ENCODE measurements around the gene RNFT2. TPM values are rescaled to one million over a fixed set of nuclear protein-coding genes. Genes with fewer than 3 reads are reported as not detected.
A peak's percentile ranks its signal among the peaks of the same experiment; 100 is the strongest.

The RNFT2 gene
- total RNA-seq, 1 donor from 2014 or later, result 1.0 TPM

DNA sequence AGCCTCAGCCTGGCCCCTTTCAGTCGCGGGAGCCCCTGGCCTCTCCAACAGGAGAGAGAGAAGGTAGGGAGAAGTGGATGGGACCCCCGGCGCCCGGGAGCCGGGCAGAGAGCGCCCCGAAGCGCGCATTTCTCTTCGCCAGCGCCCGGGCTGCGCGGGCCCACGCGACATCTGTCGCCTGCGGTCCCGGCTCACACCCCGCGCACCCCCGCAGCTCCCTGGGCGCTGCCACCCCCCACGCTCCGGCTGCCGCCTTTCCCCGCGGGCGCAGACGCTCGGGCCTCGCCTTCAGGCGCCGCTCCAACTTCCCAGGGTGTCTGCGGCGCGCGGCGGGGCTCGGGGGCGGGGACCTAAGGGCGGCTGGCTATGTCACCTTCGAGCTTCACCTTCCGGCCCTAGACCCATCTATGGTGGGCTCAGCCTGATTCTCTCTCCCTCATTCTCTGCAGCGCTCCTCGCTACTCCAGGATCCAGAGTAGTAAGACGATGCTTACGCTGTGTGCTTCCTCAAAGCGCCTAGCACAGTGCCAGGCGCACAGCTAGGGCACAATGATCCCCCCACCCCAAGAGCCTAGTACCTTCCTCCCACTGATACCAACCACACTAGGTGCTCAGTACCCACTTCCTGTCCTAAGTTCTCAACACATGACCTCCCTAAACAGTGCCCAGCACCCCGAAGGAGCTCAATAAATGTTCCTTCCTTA lies 141.5 kb downstream of the RNFT2 start:
- Histone ChIP-seq H3K27me3 (ENCODE audit: control insufficient read depth in 3 of 3, insufficient read depth in 3 of 3, low read length in 3 of 3) (peaks cover 61 to 72% (median 63%) of the 10 kb centered on the region in 3 donors), H3K4me3 (ENCODE audit: low read length in 3 of 3) (peak overlapping the region in 2 of 3 donors; percentile 38 to 52)

DNA sequence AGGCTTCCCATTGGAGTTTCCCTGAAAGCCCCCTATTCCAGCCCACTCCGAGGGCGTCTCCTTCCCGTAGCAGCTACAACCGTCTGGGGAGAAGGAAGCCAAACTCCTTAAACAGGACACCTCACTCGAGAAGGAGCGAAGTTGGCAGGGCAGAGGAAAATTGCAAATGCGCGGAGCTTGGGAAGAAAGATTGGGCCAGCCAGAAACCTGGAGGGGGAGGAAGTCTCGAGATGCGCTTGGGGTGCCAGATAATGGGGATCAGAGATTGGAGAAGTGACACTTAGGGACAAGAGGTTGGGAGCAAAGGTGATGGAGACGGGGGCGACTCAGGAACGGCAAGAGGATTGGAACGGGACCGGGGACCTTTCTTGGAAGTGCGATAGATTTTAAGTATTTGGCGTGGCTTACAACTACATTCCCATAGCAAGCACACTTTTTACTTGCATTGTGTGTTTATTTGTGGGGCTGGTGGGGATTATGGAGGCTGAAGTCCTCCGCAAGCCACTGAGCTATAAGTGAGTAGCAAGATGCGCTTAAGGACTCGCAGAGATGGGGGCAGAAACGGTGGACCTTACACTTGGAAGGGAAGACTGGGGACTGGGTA lies 142.2 kb downstream of the RNFT2 start:
- H3K9ac ChIP-seq (ENCODE audit: low read depth in 1 of 3, low read length in 3 of 3), result peak overlapping the region in 1 of 3 donors; percentile 11
- peak overlapping the region; percentile 38 to 52 (median 52) for H3K4me3 ChIP-seq (ENCODE audit: low read length in 3 of 3)
- no peaks in the 10 kb centered on the region for H3K36me3 ChIP-seq (ENCODE audit: control insufficient read depth in 3 of 3, insufficient read depth in 3 of 3, low read length in 3 of 3)
- peaks cover 30 to 34% (median 32%) of the 10 kb centered on the region in 3 donors for H3K4me1 ChIP-seq (ENCODE audit: control insufficient read depth in 3 of 3, insufficient read depth in 3 of 3, low read length in 3 of 3)
- no peak overlapping the region for H3K27ac ChIP-seq (ENCODE audit: low read depth, low read length)
- peaks cover 59 to 67% (median 60%) of the 10 kb centered on the region in 3 donors for H3K27me3 ChIP-seq (ENCODE audit: control insufficient read depth in 3 of 3, insufficient read depth in 3 of 3, low read length in 3 of 3)
- no peaks in the 10 kb centered on the region for H3K9me3 ChIP-seq (ENCODE audit: control insufficient read depth in 3 of 3, low read length in 3 of 3)

More for the DNA sequence above, 141.5 kb downstream of the RNFT2 start:
- Histone ChIP-seq H3K9me3 (ENCODE audit: control insufficient read depth in 3 of 3, low read length in 3 of 3) (peaks cover 0 to 1% (median under 1%) of the 10 kb centered on the region in 3 donors), H3K9ac (ENCODE audit: low read depth in 1 of 3, low read length in 3 of 3) (peak overlapping the region in 2 of 3 donors; percentile 38 to 51), H3K4me1 (ENCODE audit: control insufficient read depth in 3 of 3, insufficient read depth in 3 of 3, low read length in 3 of 3) (peaks cover 30 to 34% (median 32%) of the 10 kb centered on the region in 3 donors), H3K36me3 (ENCODE audit: control insufficient read depth in 3 of 3, insufficient read depth in 3 of 3, low read length in 3 of 3) (no peaks in the 10 kb centered on the region), H3K27ac (ENCODE audit: low read depth, low read length) (no peak overlapping the region)

- Histone ChIP-seq H3K9ac (ENCODE audit: low read depth in 1 of 3, low read length in 3 of 3) (no peak overlapping the region), H3K9me3 (ENCODE audit: control insufficient read depth in 3 of 3, low read length in 3 of 3) (no peaks in the 10 kb centered on the region), H3K27ac (ENCODE audit: low read depth, low read length) (no peak overlapping the region), H3K27me3 (ENCODE audit: control insufficient read depth in 3 of 3, insufficient read depth in 3 of 3, low read length in 3 of 3) (peaks cover 57 to 66% (median 59%) of the 10 kb centered on the region in 3 donors), H3K36me3 (ENCODE audit: control insufficient read depth in 3 of 3, insufficient read depth in 3 of 3, low read length in 3 of 3) (no peaks in the 10 kb centered on the region), H3K4me3 (ENCODE audit: low read length in 3 of 3) (peak overlapping the region; percentile 38 to 52 (median 52)), H3K4me1 (ENCODE audit: control insufficient read depth in 3 of 3, insufficient read depth in 3 of 3, low read length in 3 of 3) (peaks cover 30 to 34% (median 32%) of the 10 kb centered on the region in 3 donors)
Observed at GRCh38 chr12:116880817-116881324, 142.8 kb downstream of the RNFT2 start.

GRCh38 chr12:116881325-116881876 lies 143.3 kb downstream of the RNFT2 start, which contains the start of gene HRK:
Gene HRK, minus strand, starts transcription at chr12:116881441. Its CDS starts 134 bp downstream, at chr12:116881307.
- H3K9ac ChIP-seq (ENCODE audit: low read depth in 1 of 3, low read length in 3 of 3), result peak within 1 kb of the TSS; percentile 16 to 43 (median 38)
- H3K4me1 ChIP-seq (ENCODE audit: control insufficient read depth in 3 of 3, insufficient read depth in 3 of 3, low read length in 3 of 3), result peaks cover 30 to 34% (median 32%) of the 10 kb centered on the region in 3 donors
- peak within 1 kb of the TSS; percentile 38 to 65 (median 54) for H3K4me3 ChIP-seq (ENCODE audit: low read length in 3 of 3)
- H3K27me3 ChIP-seq (ENCODE audit: control insufficient read depth in 3 of 3, insufficient read depth in 3 of 3, low read length in 3 of 3), result peaks cover 52 to 61% (median 55%) of the 10 kb centered on the region in 3 donors
- H3K9me3 ChIP-seq (ENCODE audit: control insufficient read depth in 3 of 3, low read length in 3 of 3), result no peaks in the 10 kb centered on the region
- H3K27ac ChIP-seq (ENCODE audit: low read depth, low read length), result no peak within 1 kb of the TSS
- no peaks in the 10 kb centered on the region for H3K36me3 ChIP-seq (ENCODE audit: control insufficient read depth in 3 of 3, insufficient read depth in 3 of 3, low read length in 3 of 3)

- Histone ChIP-seq H3K36me3 (ENCODE audit: control insufficient read depth in 3 of 3, insufficient read depth in 3 of 3, low read length in 3 of 3) (no peaks in the 10 kb centered on the region), H3K4me1 (ENCODE audit: control insufficient read depth in 3 of 3, insufficient read depth in 3 of 3, low read length in 3 of 3) (peaks cover 30 to 34% (median 32%) of the 10 kb centered on the region in 3 donors), H3K27ac (ENCODE audit: low read depth, low read length) (no peak overlapping the region), H3K9me3 (ENCODE audit: control insufficient read depth in 3 of 3, low read length in 3 of 3) (no peaks in the 10 kb centered on the region), H3K4me3 (ENCODE audit: low read length in 3 of 3) (peak overlapping the region; percentile 24 to 65 (median 54)), H3K27me3 (ENCODE audit: control insufficient read depth in 3 of 3, insufficient read depth in 3 of 3, low read length in 3 of 3) (peaks cover 48 to 56% (median 50%) of the 10 kb centered on the region in 3 donors), H3K9ac (ENCODE audit: low read depth in 1 of 3, low read length in 3 of 3) (peak overlapping the region in 2 of 3 donors; percentile 16 to 38)
Observed at GRCh38 chr12:116881877-116882507, 143.9 kb downstream of the RNFT2 start.

GRCh38 chr12:116882742-116883141 lies 144.6 kb downstream of the RNFT2 start:
- peaks cover 41 to 50% (median 48%) of the 10 kb centered on the region in 3 donors for H3K27me3 ChIP-seq (ENCODE audit: control insufficient read depth in 3 of 3, insufficient read depth in 3 of 3, low read length in 3 of 3)
- H3K4me3 ChIP-seq (ENCODE audit: low read length in 3 of 3), result no peak overlapping the region
- H3K9ac ChIP-seq (ENCODE audit: low read depth in 1 of 3, low read length in 3 of 3), result no peak overlapping the region
- H3K4me1 ChIP-seq (ENCODE audit: control insufficient read depth in 3 of 3, insufficient read depth in 3 of 3, low read length in 3 of 3), result peaks cover 30 to 34% (median 32%) of the 10 kb centered on the region in 3 donors
- H3K36me3 ChIP-seq (ENCODE audit: control insufficient read depth in 3 of 3, insufficient read depth in 3 of 3, low read length in 3 of 3), result no peaks in the 10 kb centered on the region
- no peaks in the 10 kb centered on the region for H3K9me3 ChIP-seq (ENCODE audit: control insufficient read depth in 3 of 3, low read length in 3 of 3)
- H3K27ac ChIP-seq (ENCODE audit: low read depth, low read length), result no peak overlapping the region

- no peak overlapping the region for H3K9ac ChIP-seq (ENCODE audit: low read depth in 1 of 3, low read length in 3 of 3)
- H3K36me3 ChIP-seq (ENCODE audit: control insufficient read depth in 3 of 3, insufficient read depth in 3 of 3, low read length in 3 of 3), result no peaks in the 10 kb centered on the region
- no peaks in the 10 kb centered on the region for H3K9me3 ChIP-seq (ENCODE audit: control insufficient read depth in 3 of 3, low read length in 3 of 3)
- H3K4me3 ChIP-seq (ENCODE audit: low read length in 3 of 3), result no peak overlapping the region
- H3K4me1 ChIP-seq (ENCODE audit: control insufficient read depth in 3 of 3, insufficient read depth in 3 of 3, low read length in 3 of 3), result peaks cover 16 to 20% (median 19%) of the 10 kb centered on the region in 3 donors
- no peak overlapping the region for H3K27ac ChIP-seq (ENCODE audit: low read depth, low read length)
- peaks cover 23 to 31% (median 28%) of the 10 kb centered on the region in 3 donors for H3K27me3 ChIP-seq (ENCODE audit: control insufficient read depth in 3 of 3, insufficient read depth in 3 of 3, low read length in 3 of 3)
Observed at GRCh38 chr12:116884871-116885270, 146.8 kb downstream of the RNFT2 start.

GRCh38 chr12:116885491-116885890 lies 147.4 kb downstream of the RNFT2 start:
- Histone ChIP-seq H3K4me1 (ENCODE audit: control insufficient read depth in 3 of 3, insufficient read depth in 3 of 3, low read length in 3 of 3) (peaks cover 10 to 14% (median 13%) of the 10 kb centered on the region in 3 donors), H3K36me3 (ENCODE audit: control insufficient read depth in 3 of 3, insufficient read depth in 3 of 3, low read length in 3 of 3) (no peaks in the 10 kb centered on the region), H3K27me3 (ENCODE audit: control insufficient read depth in 3 of 3, insufficient read depth in 3 of 3, low read length in 3 of 3) (peaks cover 17 to 24% (median 22%) of the 10 kb centered on the region in 3 donors), H3K9me3 (ENCODE audit: control insufficient read depth in 3 of 3, low read length in 3 of 3) (no peaks in the 10 kb centered on the region), H3K27ac (ENCODE audit: low read depth, low read length) (no peak overlapping the region), H3K4me3 (ENCODE audit: low read length in 3 of 3) (no peak overlapping the region), H3K9ac (ENCODE audit: low read depth in 1 of 3, low read length in 3 of 3) (no peak overlapping the region)

DNA sequence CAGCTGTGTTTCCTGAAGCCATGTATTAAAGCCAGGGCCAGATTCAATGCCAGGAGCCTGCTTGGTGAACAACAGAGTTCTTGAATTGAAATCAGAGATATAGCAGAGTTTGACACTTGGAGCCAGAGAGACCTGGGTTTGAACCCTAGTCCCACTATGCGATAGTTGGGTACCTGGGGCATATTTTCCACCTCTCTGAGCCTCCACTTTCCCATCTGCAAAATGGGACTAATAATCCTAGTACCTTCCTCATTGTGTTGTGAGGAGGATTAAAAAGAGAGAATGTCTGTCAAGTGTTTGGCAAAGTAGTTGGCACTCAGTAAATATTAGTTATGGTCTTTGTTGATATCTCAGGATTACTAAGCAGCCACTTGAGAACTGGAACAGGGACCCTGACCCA lies 149.1 kb downstream of the RNFT2 start:
- H3K27me3 ChIP-seq (ENCODE audit: control insufficient read depth in 3 of 3, insufficient read depth in 3 of 3, low read length in 3 of 3), result peaks cover 7 to 12% (median 11%) of the 10 kb centered on the region in 3 donors
- H3K4me3 ChIP-seq (ENCODE audit: low read length in 3 of 3), result no peak overlapping the region
- H3K27ac ChIP-seq (ENCODE audit: low read depth, low read length), result no peak overlapping the region
- no peaks in the 10 kb centered on the region for H3K36me3 ChIP-seq (ENCODE audit: control insufficient read depth in 3 of 3, insufficient read depth in 3 of 3, low read length in 3 of 3)
- no peak overlapping the region for H3K9ac ChIP-seq (ENCODE audit: low read depth in 1 of 3, low read length in 3 of 3)
- peaks cover 0 to 2% (median under 1%) of the 10 kb centered on the region in 3 donors for H3K4me1 ChIP-seq (ENCODE audit: control insufficient read depth in 3 of 3, insufficient read depth in 3 of 3, low read length in 3 of 3)
- H3K9me3 ChIP-seq (ENCODE audit: control insufficient read depth in 3 of 3, low read length in 3 of 3), result no peaks in the 10 kb centered on the region

Data from skeletal muscle tissue (tissue), 4 donors.